Measurements from ENCODE around the gene NPRL2.

NPRL2 gene

DNA sequence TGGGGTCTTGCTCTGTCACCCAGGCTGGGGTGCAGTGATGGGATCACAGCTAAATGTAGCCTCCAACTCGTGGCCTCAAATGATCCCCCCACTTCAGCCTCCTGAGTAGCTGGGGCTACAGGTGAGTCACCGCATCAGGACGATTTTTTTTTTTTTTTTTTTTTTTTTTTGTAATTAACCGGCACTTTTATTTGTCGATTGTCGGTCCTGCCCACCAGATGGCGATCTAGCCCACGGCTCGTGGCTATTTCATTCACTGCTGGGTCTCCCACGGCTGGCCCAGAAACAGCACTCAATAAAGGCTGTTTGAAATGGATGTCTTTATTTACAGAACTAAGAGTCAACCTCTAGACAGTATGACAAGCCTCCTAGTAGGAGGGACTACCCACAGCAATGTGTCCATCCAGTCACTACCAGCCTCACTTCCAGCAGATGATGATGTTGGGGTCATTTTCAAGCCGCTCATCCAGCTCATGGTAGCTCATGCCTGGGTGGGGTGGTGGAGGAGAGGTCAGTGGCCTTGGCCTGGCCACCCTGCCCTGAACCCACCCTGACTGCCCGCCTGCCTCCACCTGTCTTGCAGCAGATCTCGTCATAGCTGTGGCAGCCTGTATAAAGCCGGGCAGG, 3.3 kb downstream of the NPRL2 start:
- peak; percentile 63 for DNase-seq

DNA sequence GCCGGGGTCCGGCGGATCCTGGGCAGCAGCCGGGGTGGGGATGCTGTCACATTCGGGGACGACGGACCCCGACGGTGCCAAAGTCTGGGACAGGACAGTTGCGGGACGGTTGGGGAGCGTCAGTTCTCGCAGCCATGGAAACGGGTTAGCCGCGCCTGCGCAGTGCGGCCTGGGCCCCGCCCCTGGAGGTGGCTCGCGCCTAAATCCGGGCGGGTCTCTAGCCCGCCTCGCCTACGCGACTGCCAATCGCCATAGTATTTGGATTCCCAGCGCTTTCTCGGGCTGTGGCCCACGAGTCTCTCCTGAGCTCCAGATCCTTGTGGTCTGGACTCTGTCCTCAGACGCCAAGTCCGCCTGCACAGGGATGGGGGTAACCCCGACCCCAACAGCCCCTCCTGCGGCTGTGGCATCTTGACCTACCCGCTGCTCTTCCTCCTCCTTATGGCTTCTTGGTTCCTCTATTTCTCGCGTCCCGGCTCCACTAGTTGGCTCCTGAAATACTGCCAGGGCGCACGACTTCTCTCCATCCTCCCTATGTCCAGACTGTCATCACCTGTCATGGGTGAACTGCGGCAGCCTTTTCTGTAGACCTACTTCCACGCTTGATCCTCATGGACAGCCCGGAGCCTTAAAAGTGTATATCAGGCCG, 4.9 kb downstream of the NPRL2 start, which contains the start of gene ZMYND10:
Gene ZMYND10, minus strand, starts transcription at position 147 of the 649 bp plus-strand sequence. CDS start 153 bp downstream, outside the sequence.
- DNase-seq = peak; percentile 51

- no peak for DNase-seq
Observed at GRCh38 chr3:50345008-50345407, 5.6 kb downstream of the NPRL2 start.

- no peak for DNase-seq
Observed at GRCh38 chr3:50342813-50343633, 7.6 kb downstream of the NPRL2 start.

DNA sequence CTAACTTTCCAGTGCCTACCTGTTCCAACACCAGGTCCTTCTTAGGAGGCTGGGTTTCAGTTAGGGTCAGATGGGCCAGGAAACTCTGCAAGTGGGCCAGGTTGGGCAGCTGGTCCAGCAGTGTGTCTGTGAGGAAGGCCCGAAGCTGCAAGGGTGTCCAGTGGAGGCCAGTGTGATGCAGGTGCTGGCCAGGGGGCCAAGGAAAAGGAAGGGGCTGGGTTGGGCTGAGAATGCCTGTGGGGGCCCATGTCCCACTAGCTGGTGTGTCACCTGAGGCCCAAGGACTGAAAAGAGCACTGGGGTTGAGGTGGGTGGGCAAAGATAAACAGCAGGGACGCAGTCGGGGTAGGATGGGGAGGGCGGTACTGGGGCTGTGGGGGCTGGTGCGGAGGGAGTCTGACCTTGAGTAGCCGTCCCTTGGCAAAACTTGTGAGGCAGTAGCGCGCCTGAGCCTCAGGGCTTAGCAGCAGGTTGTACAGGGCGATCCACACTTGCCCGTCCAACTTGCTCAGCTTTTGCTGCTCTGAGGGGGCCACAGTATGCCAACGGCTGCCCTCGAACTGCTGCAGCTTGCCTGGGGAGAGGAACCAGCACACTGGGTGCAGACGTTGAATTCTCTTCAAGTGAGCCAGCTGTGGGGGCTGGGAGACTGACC, 8.5 kb downstream of the NPRL2 start:
- DNase-seq = no peak

DNA sequence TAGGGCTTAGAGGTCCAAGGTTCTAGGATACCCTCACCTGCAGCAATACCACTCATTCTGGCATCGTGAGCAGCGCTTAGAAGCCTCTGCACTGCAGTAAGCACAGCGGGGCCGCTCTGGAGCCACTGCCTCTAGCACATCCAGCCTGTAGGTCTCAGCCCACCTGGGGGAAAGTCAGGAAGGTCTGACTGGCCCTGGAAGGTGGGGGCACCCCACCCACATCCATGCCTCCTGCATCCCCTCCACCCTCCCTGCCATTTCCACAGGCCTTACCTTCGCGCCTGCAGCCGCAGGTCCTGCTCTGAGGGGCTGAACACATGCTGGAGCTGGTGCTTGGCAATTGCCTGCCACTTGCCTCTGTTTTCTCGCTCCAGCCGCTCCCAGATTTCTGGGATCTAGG, 9.0 kb downstream of the NPRL2 start:
- no peak for DNase-seq

GRCh38 chr3:50340448-50341329, 9.9 kb downstream of the NPRL2 start, which contains the start of gene RASSF1:
RASSF1 (minus strand) TSS chr3:50340836; CDS start chr3:50340805, 31 bp downstream.
- DNase-seq = peak; percentile 82

DNA sequence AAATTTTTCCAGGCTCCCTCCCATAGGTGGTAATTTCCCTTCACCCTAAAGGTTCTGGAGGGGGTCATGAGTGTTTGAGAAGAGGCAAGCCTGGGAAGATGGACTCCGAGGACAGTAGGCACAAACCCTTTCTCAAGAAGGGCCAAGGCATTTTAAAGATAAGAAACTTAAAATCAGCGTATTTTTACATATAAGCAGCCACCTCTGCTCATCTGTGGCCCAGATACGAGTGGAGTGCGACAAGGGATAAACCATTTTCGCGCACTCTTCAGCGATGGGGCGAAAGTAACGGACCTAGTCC, 10.5 kb downstream of the NPRL2 start:
- DNase-seq = no peak

- DNase-seq = peak; percentile 75
Observed at GRCh38 chr3:50339485-50340146, 11.0 kb downstream of the NPRL2 start.

GRCh38 chr3:50338965-50339364, 11.6 kb downstream of the NPRL2 start:
- no peak for DNase-seq

DNA sequence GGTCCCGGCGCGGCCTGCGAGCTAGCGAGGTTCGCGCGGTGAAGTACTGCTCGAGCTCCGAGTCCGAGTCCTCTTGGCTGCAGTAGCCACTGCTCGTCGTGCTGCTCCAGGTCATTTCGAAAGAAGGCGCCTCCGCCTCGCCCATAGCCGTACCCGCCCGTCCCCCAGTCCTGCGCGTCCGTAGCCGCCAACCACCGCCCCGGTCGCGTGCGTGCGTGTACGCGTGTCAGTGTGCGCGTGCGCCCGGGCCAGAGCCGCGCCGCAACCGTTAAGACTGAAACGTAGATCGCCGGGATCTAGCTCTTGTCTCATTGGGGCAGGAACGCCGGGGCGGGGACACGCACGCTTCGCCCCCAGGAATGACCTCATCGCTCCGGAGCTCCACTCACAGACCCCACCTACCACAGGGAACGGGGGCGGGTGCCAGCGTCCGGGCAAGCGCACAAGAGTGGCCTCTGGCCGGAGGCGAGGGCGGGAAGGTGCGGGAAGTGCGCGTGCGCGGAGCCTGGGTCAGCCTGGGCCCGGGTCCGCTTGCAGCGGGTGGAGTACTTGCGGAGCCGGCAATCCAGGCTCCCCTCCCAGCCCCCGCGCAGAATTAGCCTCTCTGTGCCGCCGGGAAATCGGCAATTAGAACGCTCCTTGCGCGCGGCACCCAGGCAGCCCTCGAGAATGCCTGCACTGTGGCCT, 13.3 kb downstream of the NPRL2 start:
- peak; percentile 100 for DNase-seq

DNA sequence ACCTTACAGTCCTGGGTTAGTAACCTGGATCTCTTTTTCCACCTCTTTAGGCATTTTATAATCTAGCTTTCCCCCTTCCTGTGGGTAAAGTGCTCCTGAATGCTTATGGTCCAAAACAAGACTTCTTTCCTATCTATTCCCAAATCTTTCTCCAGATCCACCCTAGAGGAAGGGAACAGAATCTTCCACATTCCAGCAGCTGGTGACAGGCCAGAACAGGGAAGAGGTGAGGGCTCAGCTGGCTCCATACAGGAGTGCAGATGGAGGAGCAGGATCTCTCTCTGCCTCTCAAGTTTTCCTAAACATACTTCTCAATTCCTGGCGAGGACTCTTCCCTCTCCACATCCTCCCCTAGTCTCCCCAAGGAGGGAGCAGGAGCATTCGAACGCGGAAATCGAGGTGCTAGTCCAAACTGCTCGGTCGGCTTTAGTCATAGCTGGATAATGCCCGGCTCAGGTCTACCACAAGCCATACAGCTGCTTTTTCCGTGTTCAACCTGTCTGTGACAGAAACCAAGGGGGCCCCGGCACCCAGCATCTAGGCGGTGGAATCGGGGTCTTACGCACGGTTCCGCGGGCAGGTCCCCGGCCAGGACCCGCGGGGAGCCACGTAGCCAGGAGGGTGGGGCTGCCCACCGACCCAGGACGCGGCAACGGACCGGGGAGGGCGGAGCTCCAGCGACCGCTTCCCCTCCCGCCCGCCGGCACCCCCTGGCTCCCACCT, 14.0 kb downstream of the NPRL2 start:
- peak; percentile 39 for DNase-seq

GRCh38 chr3:50334339-50335075, 16.1 kb downstream of the NPRL2 start:
- DNase-seq = no peak

- DNase-seq = no peak
Observed at GRCh38 chr3:50333744-50334328, 16.7 kb downstream of the NPRL2 start.

GRCh38 chr3:50331364-50331907, 19.1 kb downstream of the NPRL2 start:
- no peak for DNase-seq

GRCh38 chr3:50330330-50330729, 20.2 kb downstream of the NPRL2 start:
- no peak for DNase-seq

GRCh38 chr3:50327943-50328691, 22.5 kb downstream of the NPRL2 start, which contains the start of gene TUSC2:
TUSC2 (minus strand) TSS chr3:50328223; CDS start chr3:50328099, 124 bp downstream.
- peak; percentile 94 for DNase-seq

DNA sequence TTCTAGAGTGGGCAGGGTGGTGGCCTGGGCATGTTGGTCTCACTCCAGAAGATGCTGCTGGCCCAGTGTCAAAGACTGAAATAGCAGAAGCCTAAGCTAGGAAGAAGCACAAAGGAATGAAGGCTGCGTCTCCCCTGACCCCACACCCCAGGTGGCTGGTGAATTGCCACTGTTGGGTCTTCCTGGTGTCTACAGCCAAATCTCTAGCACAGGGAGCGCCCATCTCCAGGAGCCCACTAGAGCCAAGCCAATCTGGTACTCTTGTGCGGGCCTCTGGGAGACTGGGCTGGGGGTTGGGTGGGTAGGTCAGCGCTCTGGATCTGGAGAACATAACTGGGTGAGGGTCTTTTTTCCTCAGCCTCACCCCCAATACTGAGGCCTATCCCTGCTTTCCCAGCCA, 23.4 kb downstream of the NPRL2 start:
- DNase-seq = no peak
